Measurements from ENCODE around the gene DYRK1A.

The DYRK1A gene

DNA sequence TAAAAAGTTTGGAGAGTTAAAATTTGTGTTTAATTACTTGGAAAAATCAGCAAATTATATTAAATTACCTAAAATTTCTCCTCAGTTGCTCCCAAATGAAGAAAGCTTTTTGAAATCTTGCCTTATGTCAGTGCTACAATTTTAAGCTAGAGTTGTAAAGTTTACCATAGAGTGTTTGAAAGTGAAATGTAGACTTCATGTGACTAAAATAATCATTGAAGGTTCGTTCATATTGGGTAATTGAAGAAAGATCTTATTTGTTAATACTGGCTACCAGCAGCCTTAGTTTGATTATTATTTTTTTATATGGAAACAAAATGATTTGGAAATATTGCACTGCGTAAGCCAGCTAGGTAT lies 4.4 kb downstream of the DYRK1A start:
- TF ChIP-seq, protein P1, sequence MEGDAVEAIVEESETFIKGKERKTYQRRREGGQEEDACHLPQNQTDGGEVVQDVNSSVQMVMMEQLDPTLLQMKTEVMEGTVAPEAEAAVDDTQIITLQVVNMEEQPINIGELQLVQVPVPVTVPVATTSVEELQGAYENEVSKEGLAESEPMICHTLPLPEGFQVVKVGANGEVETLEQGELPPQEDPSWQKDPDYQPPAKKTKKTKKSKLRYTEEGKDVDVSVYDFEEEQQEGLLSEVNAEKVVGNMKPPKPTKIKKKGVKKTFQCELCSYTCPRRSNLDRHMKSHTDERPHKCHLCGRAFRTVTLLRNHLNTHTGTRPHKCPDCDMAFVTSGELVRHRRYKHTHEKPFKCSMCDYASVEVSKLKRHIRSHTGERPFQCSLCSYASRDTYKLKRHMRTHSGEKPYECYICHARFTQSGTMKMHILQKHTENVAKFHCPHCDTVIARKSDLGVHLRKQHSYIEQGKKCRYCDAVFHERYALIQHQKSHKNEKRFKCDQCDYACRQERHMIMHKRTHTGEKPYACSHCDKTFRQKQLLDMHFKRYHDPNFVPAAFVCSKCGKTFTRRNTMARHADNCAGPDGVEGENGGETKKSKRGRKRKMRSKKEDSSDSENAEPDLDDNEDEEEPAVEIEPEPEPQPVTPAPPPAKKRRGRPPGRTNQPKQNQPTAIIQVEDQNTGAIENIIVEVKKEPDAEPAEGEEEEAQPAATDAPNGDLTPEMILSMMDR (IDR thresholded peaks at IDR 0.05): no peak
- Histone ChIP-seq H3K4me1 (no peaks in the 10 kb centered on the region), H2AFZ (no peak overlapping the region), H3K79me2 (peaks cover 50% of the 10 kb centered on the region), H3K4me2 (ENCODE audit: low read length) (peak overlapping the region; percentile 60), H3K9me3 (ENCODE audit: control insufficient read depth, low read length) (no peaks in the 10 kb centered on the region), H3K27ac (peak overlapping the region; percentile 15), H3K4me3 (ENCODE audit: low read depth, low read length) (no peak overlapping the region), H3K27me3 (ENCODE audit: control insufficient read depth, insufficient read depth, low read length) (no peaks in the 10 kb centered on the region), H3K9ac (no peak overlapping the region), H3K36me3 (ENCODE audit: control insufficient read depth, insufficient read depth, low read length) (no peaks in the 10 kb centered on the region)

DNA sequence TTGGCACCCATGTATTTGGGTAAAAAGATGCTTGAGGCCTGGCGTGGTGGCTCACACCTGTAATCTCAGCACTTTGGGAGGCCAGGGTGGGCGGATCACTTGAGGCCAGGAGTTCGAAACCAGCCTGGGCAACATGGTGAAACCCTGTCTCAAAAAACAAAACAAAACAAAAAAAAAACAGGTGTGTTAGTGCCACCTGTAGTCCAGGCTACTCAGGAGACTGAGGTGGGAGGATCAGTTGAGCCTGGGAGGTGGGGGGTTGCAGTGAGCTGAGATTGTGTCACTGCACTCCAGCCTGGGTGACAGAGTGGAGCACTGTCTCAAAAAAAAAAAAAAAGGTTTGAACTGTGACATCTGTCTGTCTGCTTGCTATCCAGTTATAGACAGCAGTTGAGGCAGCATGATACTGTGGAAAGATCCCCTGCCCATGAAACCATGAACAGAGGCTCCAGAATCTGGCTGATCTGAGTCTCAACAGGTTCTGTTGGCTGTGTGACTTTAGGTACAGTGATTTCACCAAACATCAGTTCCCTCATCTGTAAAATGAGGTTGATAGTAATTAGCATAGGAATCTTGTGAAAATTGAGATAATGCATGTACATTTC lies 5.7 kb downstream of the DYRK1A start:
- H3K9ac ChIP-seq: no peak overlapping the region
- H3K27ac ChIP-seq: no peak overlapping the region
- H2AFZ ChIP-seq: no peak overlapping the region
- H3K9me3 ChIP-seq (ENCODE audit: control insufficient read depth, low read length): no peaks in the 10 kb centered on the region
- H3K27me3 ChIP-seq (ENCODE audit: control insufficient read depth, insufficient read depth, low read length): no peaks in the 10 kb centered on the region
- no peaks in the 10 kb centered on the region for H3K36me3 ChIP-seq (ENCODE audit: control insufficient read depth, insufficient read depth, low read length)
- H3K4me2 ChIP-seq (ENCODE audit: low read length): no peak overlapping the region
- TF ChIP-seq, protein P1 (IDR thresholded peaks at IDR 0.05): no peak
- H3K4me3 ChIP-seq (ENCODE audit: low read depth, low read length): no peak overlapping the region
- H3K79me2 ChIP-seq: peaks cover 60% of the 10 kb centered on the region
- H3K4me1 ChIP-seq: no peaks in the 10 kb centered on the region

DNA sequence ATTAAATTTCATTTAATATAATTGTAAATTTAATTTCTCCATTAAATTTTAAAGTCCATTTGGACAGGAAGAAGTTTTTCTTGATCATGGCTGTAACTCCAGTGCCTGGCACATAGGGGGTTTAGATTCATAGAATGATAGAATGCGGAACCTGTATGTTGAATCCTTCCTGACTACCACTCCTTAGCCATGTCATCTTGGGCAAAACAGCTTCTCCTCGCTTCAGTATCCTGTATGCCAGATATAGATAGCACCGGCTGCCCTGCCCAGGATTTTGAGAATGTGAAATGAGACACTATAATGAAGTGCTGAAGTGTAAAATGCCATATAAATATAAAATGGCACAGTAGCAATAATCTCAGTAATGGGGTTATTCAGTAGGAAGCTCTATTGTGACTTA lies 6.4 kb downstream of the DYRK1A start:
- Histone ChIP-seq H3K27ac (no peak overlapping the region), H2AFZ (no peak overlapping the region), H3K4me1 (no peaks in the 10 kb centered on the region), H3K9me3 (ENCODE audit: control insufficient read depth, low read length) (no peaks in the 10 kb centered on the region), H3K4me3 (ENCODE audit: low read depth, low read length) (no peak overlapping the region), H3K79me2 (peaks cover 64% of the 10 kb centered on the region), H3K9ac (no peak overlapping the region), H3K36me3 (ENCODE audit: control insufficient read depth, insufficient read depth, low read length) (no peaks in the 10 kb centered on the region), H3K4me2 (ENCODE audit: low read length) (no peak overlapping the region), H3K27me3 (ENCODE audit: control insufficient read depth, insufficient read depth, low read length) (no peaks in the 10 kb centered on the region)
- TF ChIP-seq, protein P1 (IDR thresholded peaks at IDR 0.05): no peak

DNA sequence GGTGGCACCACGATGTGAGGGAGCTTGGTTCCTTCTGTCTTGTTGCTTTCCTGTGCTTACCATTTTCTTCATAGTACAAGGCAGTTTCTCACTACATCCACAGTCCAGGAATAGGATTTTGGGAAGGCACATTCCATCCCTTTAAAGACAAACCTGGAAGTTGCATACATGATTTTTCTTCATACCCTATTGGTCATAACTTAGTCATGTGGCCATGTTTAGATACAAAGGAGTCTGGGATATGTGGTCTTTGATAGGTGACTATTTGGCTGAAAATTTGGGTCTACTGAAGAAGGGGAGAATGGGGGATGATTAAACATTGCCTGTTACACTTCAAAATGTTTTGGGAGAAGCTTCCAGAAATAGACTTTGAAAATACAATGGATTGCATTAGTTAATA lies 7.0 kb downstream of the DYRK1A start:
- H3K27ac ChIP-seq: no peak overlapping the region
- H3K79me2 ChIP-seq: peaks cover 63% of the 10 kb centered on the region
- H2AFZ ChIP-seq: no peak overlapping the region
- H3K9ac ChIP-seq: no peak overlapping the region
- no peak overlapping the region for H3K4me2 ChIP-seq (ENCODE audit: low read length)
- no peaks in the 10 kb centered on the region for H3K9me3 ChIP-seq (ENCODE audit: control insufficient read depth, low read length)
- H3K36me3 ChIP-seq (ENCODE audit: control insufficient read depth, insufficient read depth, low read length): no peaks in the 10 kb centered on the region
- H3K4me3 ChIP-seq (ENCODE audit: low read depth, low read length): no peak overlapping the region
- no peaks in the 10 kb centered on the region for H3K4me1 ChIP-seq
- TF ChIP-seq, protein P1 (IDR thresholded peaks at IDR 0.05): no peak
- no peaks in the 10 kb centered on the region for H3K27me3 ChIP-seq (ENCODE audit: control insufficient read depth, insufficient read depth, low read length)

DNA sequence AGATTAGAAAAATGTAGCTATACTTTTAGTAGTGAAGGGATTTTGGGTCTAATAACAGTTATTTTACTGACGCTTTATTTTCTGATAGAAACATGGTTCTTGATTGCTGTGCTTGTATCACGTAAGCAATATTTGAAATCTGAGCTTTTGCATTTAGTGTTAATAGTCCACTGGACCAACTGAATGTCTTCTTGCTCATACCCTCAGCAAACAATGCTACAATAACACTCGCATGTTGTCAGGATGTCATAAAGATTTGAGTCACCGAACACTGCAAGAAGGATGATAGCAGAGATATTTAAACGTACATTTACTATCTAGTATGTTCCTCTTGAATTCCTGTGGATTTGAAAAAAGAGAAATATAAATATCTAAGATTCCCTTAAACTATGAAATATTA lies 7.5 kb downstream of the DYRK1A start:
- peaks cover 64% of the 10 kb centered on the region for H3K79me2 ChIP-seq
- no peaks in the 10 kb centered on the region for H3K27me3 ChIP-seq (ENCODE audit: control insufficient read depth, insufficient read depth, low read length)
- no peak overlapping the region for H3K4me3 ChIP-seq (ENCODE audit: low read depth, low read length)
- H3K4me1 ChIP-seq: no peaks in the 10 kb centered on the region
- H3K36me3 ChIP-seq (ENCODE audit: control insufficient read depth, insufficient read depth, low read length): no peaks in the 10 kb centered on the region
- TF ChIP-seq, protein P1 (IDR thresholded peaks at IDR 0.05): no peak
- no peak overlapping the region for H3K27ac ChIP-seq
- H3K9me3 ChIP-seq (ENCODE audit: control insufficient read depth, low read length): no peaks in the 10 kb centered on the region
- no peak overlapping the region for H3K4me2 ChIP-seq (ENCODE audit: low read length)
- H2AFZ ChIP-seq: no peak overlapping the region
- H3K9ac ChIP-seq: no peak overlapping the region

Measured in parathyroid adenoma (tissue), 2 donors.